K562 (cell line): Measurements from ENCODE around the gene EQTN. TPM values are rescaled to one million over a fixed set of nuclear protein-coding genes. Genes with fewer than 3 reads are reported as not detected.

Source experiments
- ATAC-seq: fragments of 200-7000 bp; cut with Tn5 transposase; 3 replicates; pipeline ENCODE4 v1.9.1; 2020; ENCODE audit warnings: moderate library complexity
- BruUV-seq: library from RNA; stranded (reverse); fragments of 400-500 nt; replicated peaks from 2 replicates; lab custom pipeline; 2021; lab: Mats Ljungman, UMichigan
- CTCF ChIA-PET: fragments of 300-600 bp; formaldehyde crosslinking; extraction: SDS; loops from one replicate; lab custom pipeline; 2021; ENCODE audit warnings: low intra/inter-chr PET ratio; lab: Yijun Ruan, JAX
- POLR2A ChIA-PET: fragments of 300-600, 350-650 bp; sonication (Branson Sonifier 250); formaldehyde crosslinking; extraction: SDS; loops from one replicate; lab custom pipeline; 2021; ENCODE audit warnings: antibody characterized with exemption, inconsistent platforms; lab: Yijun Ruan, JAX
- DNase-seq, 4 experiments: peaks; one replicate each; pipeline versions ENCODE4 v3.0.0 to v3.0.0-alpha.2; 2011 to 2018; ENCODE audit warnings: low spot score in 3 of 4, mixed read lengths in 3 of 4; ENCODE audit errors: extremely low read depth in 1 of 4
- FAIRE-seq: peaks from 2 replicates; lab custom pipeline; 2011; peaks lifted over from hg19 to GRCh38; lab: Jason Lieb, UNC
- H2AFZ ChIP-seq: 2 replicates; pipeline ENCODE4 v1.6.0; 2011; ENCODE audit warnings: low read depth, low read length, control low read depth, inconsistent platforms
- H3K27ac ChIP-seq: fragments of 200-600 bp; 3 replicates; pipeline ENCODE4 v1.8.0; 2011; ENCODE audit warnings: low read depth, mild to moderate bottlenecking, control low read depth, inconsistent platforms, low read length, moderate library complexity, mixed read lengths; ENCODE audit errors: extremely low read depth
- H3K27me3 ChIP-seq, 2 experiments: fragments of 300-600 bp in 1 of 2; 2 replicates in 1 of 2; 3 replicates in 1 of 2; pipeline versions ENCODE4 v1.6.0 to v1.8.0; 2011; ENCODE audit warnings: inconsistent platforms in 2 of 2, low read length in 2 of 2, mild to moderate bottlenecking in 1 of 2, mixed read lengths in 1 of 2, moderate library complexity in 1 of 2; ENCODE audit not compliant: control insufficient read depth in 2 of 2, insufficient read depth in 2 of 2
- H3K36me3 ChIP-seq: fragments of 300-600 bp; 3 replicates; pipeline ENCODE4 v1.8.0; 2011; ENCODE audit warnings: mild to moderate bottlenecking, low read length, inconsistent platforms; ENCODE audit not compliant: control insufficient read depth, insufficient read depth
- H3K4me1 ChIP-seq, 2 experiments: fragments of 200-600 bp in 1 of 2; replicated peaks in 1 of 2; 2 replicates in 1 of 2; 3 replicates in 1 of 2; pipeline versions ENCODE4 v1.5.1 to v1.8.0; 2011; ENCODE audit warnings: inconsistent platforms in 2 of 2, low read length in 2 of 2, mild to moderate bottlenecking in 1 of 2, mixed read lengths in 1 of 2, moderate library complexity in 1 of 2; ENCODE audit not compliant: control insufficient read depth in 2 of 2, insufficient read depth in 2 of 2
- H3K4me2 ChIP-seq: 2 replicates; pipeline ENCODE4 v1.6.1; 2011; ENCODE audit warnings: low read length, control low read depth, inconsistent platforms, mixed read lengths; ENCODE audit not compliant: insufficient read depth
- H3K4me3 ChIP-seq: fragments of 200-600 bp; sonication (generic), shearing (Covaris generic); 2 replicates; pipeline ENCODE4 v1.5.1; 2016; ENCODE audit warnings: control low read depth, inconsistent platforms
- H3K79me2 ChIP-seq: fragments of 200-600 bp; 3 replicates; pipeline ENCODE4 v1.8.0; 2011; ENCODE audit warnings: low read length, inconsistent platforms; ENCODE audit not compliant: control insufficient read depth, insufficient read depth
- H3K9ac ChIP-seq, 2 experiments: 2 replicates each; pipeline versions ENCODE4 v1.6.0 to v1.6.1; 2011; ENCODE audit warnings: low read depth in 2 of 2, low read length in 2 of 2, control low read depth in 1 of 2, inconsistent platforms in 1 of 2, mild to moderate bottlenecking in 1 of 2, mixed read lengths in 1 of 2; ENCODE audit not compliant: insufficient read depth in 1 of 2
- H3K9me1 ChIP-seq: one replicate; pipeline ENCODE4 v1.6.0; 2011; ENCODE audit warnings: inconsistent platforms, mild to moderate bottlenecking, low read length, moderate library complexity; ENCODE audit not compliant: control insufficient read depth, insufficient read depth
- H3K9me3 ChIP-seq: replicated peaks from 2 replicates; pipeline ENCODE4 v1.5.1; 2011; ENCODE audit warnings: low read depth, low read length, inconsistent platforms; ENCODE audit not compliant: control insufficient read depth, insufficient read depth
- H4K20me1 ChIP-seq: replicated peaks from 2 replicates; pipeline ENCODE4 v1.6.1; 2011; ENCODE audit warnings: low read length, inconsistent platforms, mixed read lengths; ENCODE audit not compliant: control insufficient read depth, insufficient read depth
- ATF7 ChIP-seq: fragments of 450-650 bp; IDR thresholded peaks from 2 replicates; pipeline ENCODE4 v1.7.1; 2014; ENCODE audit warnings: mild to moderate bottlenecking, moderate library complexity
- CCNT2 ChIP-seq: IDR thresholded peaks from 2 replicates; pipeline ENCODE4 v1.6.1; 2011; ENCODE audit warnings: borderline replicate concordance, low read depth, mild to moderate bottlenecking, moderate library complexity, mixed read lengths, low read length; ENCODE audit not compliant: insufficient read length; ENCODE audit errors: extremely low read depth
- CREB5 ChIP-seq: fragments of 250-450 bp; sonication (Bioruptor Pico); IDR thresholded peaks from 2 replicates; pipeline ENCODE4 v1.5.0; 2020; ENCODE audit warnings: mild to moderate bottlenecking
- ELF1 ChIP-seq: fragments of 200-800 bp; sonication (Bioruptor generic); IDR thresholded peaks from 2 replicates; pipeline ENCODE4 v1.6.1; 2016; ENCODE audit warnings: missing genetic modification characterization, missing compliant biosample characterization
- HMG20B ChIP-seq: fragments of 250-450 bp; sonication (Bioruptor Pico); IDR thresholded peaks from 2 replicates; pipeline ENCODE4 v1.5.0; 2021; ENCODE audit warnings: mild to moderate bottlenecking
- KLF6 ChIP-seq: fragments of 250-450 bp; sonication (Bioruptor Pico); IDR thresholded peaks from 2 replicates; pipeline ENCODE4 v1.4.0; 2020; ENCODE audit warnings: mild to moderate bottlenecking, moderate library complexity, borderline replicate concordance
- SRSF1 ChIP-seq: fragments of 200-400 bp; formaldehyde crosslinking; IDR thresholded peaks from 2 replicates; pipeline ENCODE4 v1.6.1; 2017; ENCODE audit warnings: mild to moderate bottlenecking, low read depth, low read length, moderate library complexity
- ZBTB17 ChIP-seq: fragments of 450-650 bp; formaldehyde crosslinking; IDR thresholded peaks from 2 replicates; pipeline ENCODE4 v1.4.0; 2020; ENCODE audit warnings: mild to moderate bottlenecking
- ZFP91 ChIP-seq: sonication (generic); formaldehyde crosslinking; IDR thresholded peaks from 2 replicates; pipeline ENCODE4 v1.8.0; 2022; ENCODE audit warnings: mild to moderate bottlenecking, missing genetic modification reagents
- ZNF197 ChIP-seq: fragments of 200-800 bp; sonication (Bioruptor generic); IDR thresholded peaks from 2 replicates; pipeline ENCODE4 v1.6.1; 2016; ENCODE audit warnings: low read depth, missing genetic modification characterization, missing compliant biosample characterization
- ZNF263 ChIP-seq: sonication (generic); formaldehyde crosslinking; IDR thresholded peaks from 2 replicates; pipeline ENCODE4 v1.8.0; 2022; ENCODE audit warnings: mild to moderate bottlenecking, missing genetic modification reagents, borderline replicate concordance
- ZNF778 ChIP-seq: fragments of 450-650 bp; formaldehyde crosslinking; IDR thresholded peaks from 2 replicates; pipeline ENCODE4 v1.4.0; 2020; ENCODE audit warnings: mild to moderate bottlenecking, moderate library complexity
- WGBS: fragments of 100-300 bp; shearing (Covaris generic); methylation state at CpG from one replicate; pipeline ENCODE4 v1.1.6; 2016; ENCODE audit warnings: low coverage, mixed read lengths; ENCODE audit not compliant: insufficient coverage; ENCODE audit errors: missing lambda C conversion rate; 5-methylcytosine and 5-hydroxymethylcytosine counted together
- in situ Hi-C: fragments of 300-500 bp; cut with MboI; formaldehyde crosslinking; loops from 4 replicates; pipeline ENCODE4 v1.15.0; 2018; ENCODE audit warnings: inconsistent platforms, mixed read lengths
- intact Hi-C: fragments of 100-400 bp; cut with micrococcal nuclease; formaldehyde crosslinking; loops from 2 replicates; pipeline ENCODE4 v1.14.2; 2022
- polyA plus RNA-seq, 8 experiments: library from polyadenylated mRNA; depleted of rRNA in 4 of 8; stranded (reverse) in 5 of 8; unstranded in 3 of 8; fragments of >200 nt; fragmentation: Nextera tagmentation in 2 of 8; fragmentation: Illumina TruSeq in 1 of 8; extraction: Ambion mirVana in 2 of 8; extraction: Trizol in 1 of 8; gene quantifications; 2 replicates each; pipeline versions ENCODE4 v1.2.1 to v1.2.3, GENCODE V29; 2011 to 2014; ENCODE audit warnings: inconsistent platforms in 1 of 8, missing spikeins in 1 of 8
- total RNA-seq, 7 experiments: library from RNA; depleted of rRNA in 6 of 7; stranded (reverse); fragments of >200 nt in 6 of 7; fragmentation: Illumina TruSeq in 2 of 7; extraction: Trizol in 2 of 7; gene quantifications; 2 replicates each; pipeline versions ENCODE4 v1.2.1 to v1.2.3, GENCODE V29; 2011 to 2021; ENCODE audit warnings: low replicate concordance in 1 of 7

The EQTN gene
- total and polyA plus RNA-seq, 9 of the 15 experiments (the other 6 are each of a cell fraction or from before 2014, with no cell fraction given) = 0.15 to 0.33 (median 0.18) TPM; not detected in 4

DNA sequence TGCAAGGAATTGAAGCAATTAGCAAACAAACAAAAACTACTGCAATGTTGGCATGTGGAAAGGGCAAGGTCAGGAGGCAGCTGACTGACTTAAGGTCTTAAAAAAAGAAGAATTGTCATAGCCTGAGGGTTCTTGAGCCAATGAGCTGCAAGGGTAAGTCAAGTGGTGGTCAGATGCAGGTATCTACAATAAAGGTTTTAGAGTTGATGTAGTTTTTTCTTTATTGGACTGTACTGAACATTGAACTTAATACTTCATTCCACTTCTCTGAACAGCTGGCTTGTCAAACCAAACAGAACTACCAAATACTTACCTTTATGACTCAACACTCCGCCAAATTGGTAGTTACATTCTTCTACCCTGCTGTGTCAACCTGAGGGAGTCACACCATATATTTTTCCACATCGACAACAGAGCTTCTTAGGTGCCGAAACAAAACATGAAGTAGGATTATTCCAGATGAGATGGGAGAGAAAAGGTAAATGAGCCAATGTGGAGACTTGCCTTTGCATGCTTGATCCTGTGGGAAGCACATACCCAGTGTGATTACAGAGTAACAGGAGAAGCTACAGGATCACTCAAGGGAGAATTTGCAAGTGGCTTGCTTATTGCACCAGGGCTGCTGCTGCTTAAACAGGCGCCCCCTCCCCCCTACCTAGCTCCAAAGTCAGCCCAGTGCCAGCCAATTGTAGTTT, 35.3 kb downstream of the EQTN start:
- Histone ChIP-seq H3K4me2 (no peak overlapping the region), H3K4me1 (no peaks in the 10 kb centered on the region), H3K27me3 (no peaks in the 10 kb centered on the region), H3K9me1 (no peaks in the 10 kb centered on the region), H3K9ac (no peak overlapping the region), H3K9me3 (no peaks in the 10 kb centered on the region), H3K4me3 (no peak overlapping the region), H3K79me2 (no peaks in the 10 kb centered on the region), H3K36me3 (no peaks in the 10 kb centered on the region), H3K27ac (no peak overlapping the region), H2AFZ (no peak overlapping the region)
- DNase-seq (no peak), ATAC-seq (no peak)
- intact Hi-C loops = no loop called here
- POLR2A ChIA-PET = no interaction called here
- CTCF ChIA-PET = no interaction called here
- no TSS peak for BruUV-seq
- WGBS = 0% methylated on average over 2 of the region's 4 CpGs
- TF ChIP-seq KLF6 (no peak), HMG20B (CRISPR knock-in tag) (no peak), CREB5 (CRISPR knock-in tag) (no peak), CCNT2 (no peak), ATF7 (no peak), ZNF263 (CRISPR knock-in tag) (no peak), ZFP91 (CRISPR knock-in tag) (no peak), ZNF197 (CRISPR knock-in tag) (no peak), ZNF778 (CRISPR knock-in tag) (no peak), SRSF1 (no peak), ELF1 (no peak), ZBTB17 (CRISPR knock-in tag) (no peak)
- TF ChIP-seq, all 486 proteins: peak for 0
- in situ Hi-C loops = no loop called here
- FAIRE-seq = no peak
- no peaks in the 10 kb centered on the region for H4K20me1 ChIP-seq
